Measurements from ENCODE around the gene CFAP119.

Gene CFAP119

GRCh38 chr16:30747799-30748633, 13.8 kb downstream of the CFAP119 start, which contains the start of gene PHKG2:
Gene PHKG2 (plus strand): TSS chr16:30748425. CDS start chr16:30748821, 396 bp downstream.
- Histone ChIP-seq H2AFZ (ENCODE audit: low read depth, low read length, severe bottlenecking) (peak within 1 kb of the TSS; percentile 62), H4K20me1 (ENCODE audit: low read depth, low read length) (no peaks in the 10 kb centered on the region), H3K4me3 (ENCODE audit: insufficient read depth, low read length, poor library complexity, severe bottlenecking) (peak within 1 kb of the TSS; percentile 91), H3K4me2 (ENCODE audit: low read depth, low read length, poor library complexity, severe bottlenecking) (peak within 1 kb of the TSS; percentile 69), H3K27me3 (ENCODE audit: low read length) (no peaks in the 10 kb centered on the region), H3K9me3 (ENCODE audit: insufficient read depth, low read length) (no peaks in the 10 kb centered on the region), H3K79me2 (ENCODE audit: insufficient read depth, low read length) (peaks cover 20% of the 10 kb centered on the region), H3F3A (ENCODE audit: insufficient read depth) (peaks cover 31% of the 10 kb centered on the region), H3K9ac (ENCODE audit: low read length) (peak within 1 kb of the TSS; percentile 62), H3K36me3 (ENCODE audit: low read length) (0 out of 2 replicates have a peak, but pooled peaks cover 4% of the 10 kb centered on the region), H3K27ac (ENCODE audit: low read depth, low read length) (peak within 1 kb of the TSS; percentile 62), H3K9me2 (replicated peaks; ENCODE audit: insufficient read depth, low read length) (no peaks in the 10 kb centered on the region)
- TF ChIP-seq CTCF (IDR thresholded peaks at IDR 0.05; ENCODE audit: insufficient read depth, low read length, poor library complexity, severe bottlenecking) (no peak), EZH2phosphoT487 (conservative IDR thresholded peaks at IDR 0.05; ENCODE audit: low read length) (no peak)

GRCh38 chr16:30747331-30747730, 14.5 kb downstream of the CFAP119 start:
- H3K9me2 ChIP-seq (replicated peaks; ENCODE audit: insufficient read depth, low read length), result no peaks in the 10 kb centered on the region
- peaks cover 20% of the 10 kb centered on the region for H3K79me2 ChIP-seq (ENCODE audit: insufficient read depth, low read length)
- no peaks in the 10 kb centered on the region for H3K9me3 ChIP-seq (ENCODE audit: insufficient read depth, low read length)
- H3K9ac ChIP-seq (ENCODE audit: low read length), result peak overlapping the region; percentile 56
- peak overlapping the region; percentile 69 for H3K4me2 ChIP-seq (ENCODE audit: low read depth, low read length, poor library complexity, severe bottlenecking)
- peak overlapping the region; percentile 62 for H3K27ac ChIP-seq (ENCODE audit: low read depth, low read length)
- peaks cover 31% of the 10 kb centered on the region for H3F3A ChIP-seq (ENCODE audit: insufficient read depth)
- TF ChIP-seq CTCF (IDR thresholded peaks at IDR 0.05; ENCODE audit: insufficient read depth, low read length, poor library complexity, severe bottlenecking) (no peak), EZH2phosphoT487 (conservative IDR thresholded peaks at IDR 0.05; ENCODE audit: low read length) (no peak)
- H3K4me3 ChIP-seq (ENCODE audit: insufficient read depth, low read length, poor library complexity, severe bottlenecking), result no peak overlapping the region
- no peaks in the 10 kb centered on the region for H4K20me1 ChIP-seq (ENCODE audit: low read depth, low read length)
- no peaks in the 10 kb centered on the region for H3K27me3 ChIP-seq (ENCODE audit: low read length)
- peak overlapping the region; percentile 62 for H2AFZ ChIP-seq (ENCODE audit: low read depth, low read length, severe bottlenecking)
- 0 out of 2 replicates have a peak, but pooled peaks cover 4% of the 10 kb centered on the region for H3K36me3 ChIP-seq (ENCODE audit: low read length)

- Histone ChIP-seq H3K9me2 (replicated peaks; ENCODE audit: insufficient read depth, low read length) (no peaks in the 10 kb centered on the region), H3F3A (ENCODE audit: insufficient read depth) (peaks cover 31% of the 10 kb centered on the region), H4K20me1 (ENCODE audit: low read depth, low read length) (no peaks in the 10 kb centered on the region), H3K27me3 (ENCODE audit: low read length) (no peaks in the 10 kb centered on the region), H3K4me3 (ENCODE audit: insufficient read depth, low read length, poor library complexity, severe bottlenecking) (no peak overlapping the region), H3K36me3 (ENCODE audit: low read length) (0 out of 2 replicates have a peak, but pooled peaks cover 4% of the 10 kb centered on the region), H3K27ac (ENCODE audit: low read depth, low read length) (peak overlapping the region; percentile 62; the same call in 1 of the 2 replicates), H2AFZ (ENCODE audit: low read depth, low read length, severe bottlenecking) (no peak overlapping the region), H3K79me2 (ENCODE audit: insufficient read depth, low read length) (peaks cover 20% of the 10 kb centered on the region), H3K9me3 (ENCODE audit: insufficient read depth, low read length) (no peaks in the 10 kb centered on the region), H3K9ac (ENCODE audit: low read length) (no peak overlapping the region), H3K4me2 (ENCODE audit: low read depth, low read length, poor library complexity, severe bottlenecking) (no peak overlapping the region)
- TF ChIP-seq CTCF (IDR thresholded peaks at IDR 0.05; ENCODE audit: insufficient read depth, low read length, poor library complexity, severe bottlenecking) (no peak), EZH2phosphoT487 (conservative IDR thresholded peaks at IDR 0.05; ENCODE audit: low read length) (no peak)
These were observed 15.2 kb downstream of the CFAP119 start for GRCh38 chr16:30746638-30747175.

All from SU-DHL-6 (cell line).